Stimulated activated CD4-positive, alpha-beta T cell treated with anti-CD3 and anti-CD28 coated beads, TNF-alpha, amount 100 ng/mL, for 1 hour (primary cell): ENCODE results near the gene TMEFF2.

Experiments
- DNase-seq, 3 donors: peaks; one replicate each; pipeline ENCODE4 v3.0.0-alpha.2; 2020; ENCODE audit warnings: low read depth in 3 of 3, low spot score in 1 of 3

Gene TMEFF2

DNA sequence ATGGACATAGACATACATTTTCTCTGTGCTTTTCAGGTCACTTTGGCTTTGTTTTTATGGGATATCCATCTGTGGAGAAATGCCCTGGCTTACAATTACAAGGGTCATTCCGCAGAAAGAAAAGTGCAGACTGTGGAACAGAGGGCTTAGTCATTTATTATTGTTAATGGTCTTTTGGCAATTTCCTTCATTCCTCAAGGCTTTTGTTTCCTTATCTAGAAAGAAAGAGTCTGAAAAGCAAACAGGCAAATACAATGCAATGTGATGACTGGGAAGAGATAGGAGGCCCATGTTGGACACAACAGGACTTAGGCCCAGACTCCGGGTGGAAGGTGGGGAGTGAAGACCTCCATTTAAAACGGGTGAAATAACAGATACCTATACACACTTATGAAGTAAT, 218.3 kb downstream of the TMEFF2 start:
- no peak for DNase-seq

DNA sequence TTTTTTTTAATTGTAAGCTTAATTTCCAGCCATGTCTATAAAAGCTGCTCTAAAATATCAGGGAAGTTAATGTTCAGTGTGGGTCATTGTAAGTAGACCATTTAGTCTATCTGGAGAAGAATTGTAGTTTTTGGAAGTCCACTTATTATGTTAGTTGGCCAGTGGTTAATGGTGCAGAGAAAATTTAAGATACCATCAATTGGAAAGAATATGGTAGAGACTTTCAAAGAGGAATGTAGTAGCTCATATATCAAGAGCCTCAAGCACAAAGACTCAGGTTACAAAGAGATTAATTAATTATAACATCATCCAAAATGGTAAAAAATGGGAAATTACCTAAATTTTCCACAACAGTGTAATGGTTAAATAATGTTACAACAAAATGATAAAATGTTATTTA, 220.1 kb downstream of the TMEFF2 start:
- DNase-seq, result no peak

DNA sequence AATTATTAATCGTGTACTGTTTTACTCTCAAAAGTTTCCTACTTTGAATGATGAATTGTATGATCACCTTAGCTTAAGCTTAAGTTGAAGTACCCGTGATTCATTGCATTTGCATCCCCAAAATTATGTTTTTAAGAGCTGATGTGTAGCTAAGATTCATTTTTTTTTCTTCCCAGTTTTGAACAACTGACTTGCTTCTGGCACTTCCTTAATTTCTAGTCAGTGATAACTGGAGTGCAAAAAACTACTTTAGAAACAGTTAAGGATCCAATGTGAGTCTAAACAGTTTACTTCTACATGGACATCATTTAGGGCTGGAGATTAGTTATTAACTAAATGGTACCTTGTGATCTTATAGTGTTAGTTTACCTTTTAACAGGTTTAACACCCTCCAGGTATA, 223.9 kb downstream of the TMEFF2 start:
- DNase-seq, result no peak

DNA sequence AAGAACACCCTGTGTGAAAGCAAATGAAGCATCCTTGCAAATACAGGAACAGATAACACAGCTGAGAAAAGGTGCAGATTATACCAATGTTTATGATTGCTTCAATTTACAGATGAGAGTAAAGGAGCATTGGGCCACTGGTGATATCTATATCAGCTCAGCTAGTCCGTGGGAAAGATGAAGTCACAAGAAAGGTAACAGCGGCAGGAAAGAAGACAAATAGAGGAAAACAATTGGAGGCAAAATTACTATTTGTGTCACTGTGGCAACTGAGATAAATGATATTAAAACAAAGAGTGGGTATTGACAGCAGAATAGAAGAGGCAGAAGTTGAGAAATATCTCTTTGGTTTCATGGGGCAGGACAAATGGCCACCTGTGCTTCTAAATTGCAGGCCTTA, 226.6 kb downstream of the TMEFF2 start:
- no peak for DNase-seq

DNA sequence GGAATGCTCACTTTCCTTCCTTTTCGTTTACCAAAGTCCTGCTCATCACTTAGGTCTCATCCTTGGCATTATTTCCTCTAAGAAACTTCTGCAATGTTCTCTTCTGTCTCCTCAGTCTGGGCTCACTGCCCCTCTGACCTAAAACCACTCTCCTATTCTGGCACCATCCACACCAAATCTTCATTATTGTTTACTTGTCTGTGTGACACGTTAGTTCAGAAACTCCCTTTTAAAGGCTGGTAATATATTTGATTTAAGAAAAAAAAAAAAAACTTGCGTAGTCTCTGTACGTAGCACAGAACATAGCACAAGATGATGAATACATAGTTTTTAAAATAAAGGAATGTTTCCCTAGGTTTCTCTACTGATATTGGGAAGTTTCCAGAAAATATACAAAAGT, 229.0 kb downstream of the TMEFF2 start:
- no peak for DNase-seq

DNA sequence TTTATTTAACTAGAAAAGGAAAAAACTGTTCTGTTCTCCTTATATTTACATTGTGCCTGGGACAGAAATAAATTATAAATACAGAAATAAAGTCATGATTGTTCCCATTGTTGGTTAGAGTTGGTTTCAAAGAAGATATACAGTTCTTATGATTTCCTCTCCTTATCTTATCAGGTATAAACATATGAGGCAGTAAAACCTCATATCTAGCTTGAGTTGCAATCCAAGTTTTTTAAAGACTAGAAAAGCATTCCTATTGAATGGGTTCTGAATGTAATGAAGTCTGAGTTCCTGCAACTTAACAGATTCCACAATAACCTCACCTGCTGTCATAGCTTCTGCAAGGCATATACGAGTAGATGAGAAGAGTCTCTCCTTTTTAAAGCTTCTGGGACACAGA, 233.2 kb downstream of the TMEFF2 start:
- DNase-seq, result no peak

DNA sequence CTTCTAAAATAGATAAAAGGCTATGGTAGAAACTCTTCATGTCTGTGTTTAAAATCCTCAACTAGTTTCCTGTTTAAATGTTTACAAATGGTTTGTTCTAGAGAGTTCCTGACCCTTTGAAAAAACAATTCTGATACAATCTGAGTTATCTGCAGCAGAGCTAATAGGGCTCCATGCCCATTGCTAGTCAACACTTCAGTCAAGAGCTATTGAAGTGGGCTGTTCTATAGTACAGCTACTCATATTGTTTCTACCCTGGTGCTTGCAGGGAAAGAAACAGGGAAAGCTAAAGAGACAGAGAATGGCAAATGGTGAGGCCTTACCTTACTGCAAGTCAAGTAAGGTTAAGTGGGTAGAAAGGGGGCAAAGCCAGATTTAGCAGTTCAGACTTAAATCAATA, 235.5 kb downstream of the TMEFF2 start:
- no peak for DNase-seq

DNA sequence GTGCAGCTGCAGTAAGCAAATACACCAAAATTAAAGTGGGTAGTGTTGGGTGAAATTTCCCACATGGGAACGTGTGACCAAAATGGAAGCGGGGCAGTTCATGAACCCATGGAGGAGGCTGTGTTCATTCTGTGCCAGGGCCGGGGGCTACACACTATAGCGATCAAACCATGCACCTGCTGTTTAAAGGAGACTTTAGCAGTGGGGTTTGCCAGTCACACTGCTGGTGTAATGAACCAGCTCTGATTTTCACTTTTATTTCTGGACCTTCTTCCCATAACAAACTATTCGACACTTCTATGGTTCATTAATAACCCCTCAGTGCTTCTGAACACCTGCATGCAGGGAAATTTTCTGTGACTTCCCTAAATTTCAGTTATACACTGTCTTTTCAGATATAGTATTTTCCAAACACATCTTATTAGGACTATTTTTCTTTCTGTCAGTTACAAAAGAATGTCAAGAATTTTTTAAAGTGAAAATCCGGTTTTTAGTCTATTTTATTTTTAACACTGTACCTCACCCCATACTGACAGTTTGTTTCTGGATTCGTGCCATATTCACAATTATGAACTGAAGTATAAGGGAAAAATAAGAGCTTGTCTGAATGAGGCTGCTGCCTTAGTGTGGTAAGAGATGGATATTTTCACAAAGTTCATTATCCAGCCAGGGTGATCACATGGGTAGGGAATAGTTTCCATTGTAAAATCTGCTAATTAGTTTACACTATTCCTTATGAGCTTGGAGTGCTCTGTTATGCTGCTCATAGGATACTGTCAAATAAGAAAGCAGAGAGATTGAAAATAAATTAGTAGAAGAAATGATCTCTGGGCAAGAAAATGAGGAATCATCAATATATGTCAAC, 236.5 kb downstream of the TMEFF2 start:
- DNase-seq, result no peak

DNA sequence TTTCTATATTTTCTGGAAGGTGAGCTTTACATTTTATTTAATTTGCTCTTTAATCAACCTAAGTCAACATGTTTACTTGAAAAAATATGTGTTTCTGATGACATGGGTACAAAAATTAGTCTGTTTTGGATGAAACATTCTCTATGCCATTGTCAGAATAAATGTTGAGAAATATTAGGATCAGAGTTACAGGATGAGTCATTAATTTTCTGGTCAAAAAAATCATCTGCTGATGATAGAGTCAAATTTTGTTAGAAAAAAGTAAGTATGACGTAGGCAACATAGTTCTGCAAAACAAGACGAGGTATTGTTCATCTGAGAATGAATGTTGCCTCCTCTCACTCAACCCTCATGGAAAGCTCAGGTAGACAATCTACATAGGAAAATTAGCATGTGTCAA, 240.3 kb downstream of the TMEFF2 start:
- DNase-seq, result no peak

DNA sequence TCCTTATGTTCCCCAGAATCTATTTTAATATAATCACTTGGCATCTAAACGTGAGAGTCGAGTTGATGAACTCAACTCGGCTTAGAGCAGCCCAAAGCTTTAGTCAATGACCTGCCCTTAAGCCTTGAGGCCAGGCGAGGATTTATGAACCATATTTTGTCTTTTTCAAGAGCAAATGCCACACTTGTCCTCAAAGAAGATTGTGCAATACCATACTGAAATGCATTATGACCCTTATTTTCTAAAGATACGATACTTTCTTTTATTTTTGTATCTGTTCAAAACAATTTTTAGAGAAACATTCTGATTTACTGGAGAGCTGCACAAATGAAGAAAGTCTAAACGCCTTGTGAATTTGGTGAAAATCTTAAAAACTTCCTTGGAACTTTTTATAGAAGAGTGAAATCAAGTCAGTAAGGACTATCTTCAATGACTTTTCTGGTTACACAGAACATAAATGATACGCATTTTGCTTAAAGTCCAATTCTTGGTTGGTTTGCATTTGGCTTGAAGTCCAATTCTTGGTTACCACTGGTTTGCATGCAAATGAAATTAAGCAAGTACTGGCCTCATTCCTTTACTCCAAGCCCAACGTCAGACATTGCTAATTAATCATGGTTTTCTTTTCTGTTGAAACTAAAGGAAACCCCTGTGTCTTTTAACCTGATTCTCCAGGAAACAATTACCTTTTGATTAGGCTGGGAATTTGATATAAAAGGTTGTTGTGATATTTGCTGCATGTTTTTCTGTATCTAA, 242.0 kb downstream of the TMEFF2 start:
- DNase-seq, result no peak

DNA sequence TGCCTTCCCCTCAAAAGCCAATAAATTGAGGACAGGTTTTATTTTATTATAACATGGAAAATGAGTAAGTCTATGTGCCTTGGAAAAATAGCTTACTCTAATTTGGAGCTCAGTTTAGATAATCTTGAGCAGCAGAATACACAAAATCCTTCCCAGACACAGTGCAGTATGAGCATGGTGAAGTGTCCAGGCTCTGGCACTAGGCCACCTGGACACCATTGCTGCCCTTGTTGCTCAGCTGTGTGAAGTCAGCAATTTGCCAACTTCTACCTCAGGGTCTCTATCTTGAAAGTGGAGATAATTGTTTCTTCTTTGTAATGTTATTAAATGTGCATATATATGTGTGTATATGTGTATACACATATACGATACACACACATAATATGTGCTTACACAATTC, 242.9 kb downstream of the TMEFF2 start:
- no peak for DNase-seq

DNA sequence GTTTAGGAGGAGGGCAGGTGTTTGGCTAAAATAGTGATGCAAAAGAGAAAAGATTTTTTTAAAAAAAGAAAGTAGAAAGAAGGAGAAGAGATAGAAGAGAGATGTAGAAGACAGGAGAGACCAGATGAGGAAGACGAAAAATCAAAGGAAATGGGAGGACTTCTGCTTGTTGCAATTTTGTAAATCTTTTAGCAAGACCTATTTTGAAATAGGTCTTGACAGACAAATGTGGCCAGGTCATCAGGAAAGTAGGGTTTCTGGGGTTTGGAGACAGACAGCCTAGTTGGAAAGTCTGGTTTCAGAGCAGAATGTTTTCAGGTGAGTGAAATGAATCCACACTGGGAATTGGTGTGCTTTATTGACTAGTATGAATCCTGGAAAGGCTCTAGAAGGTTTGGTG, 243.4 kb downstream of the TMEFF2 start:
- no peak for DNase-seq

DNA sequence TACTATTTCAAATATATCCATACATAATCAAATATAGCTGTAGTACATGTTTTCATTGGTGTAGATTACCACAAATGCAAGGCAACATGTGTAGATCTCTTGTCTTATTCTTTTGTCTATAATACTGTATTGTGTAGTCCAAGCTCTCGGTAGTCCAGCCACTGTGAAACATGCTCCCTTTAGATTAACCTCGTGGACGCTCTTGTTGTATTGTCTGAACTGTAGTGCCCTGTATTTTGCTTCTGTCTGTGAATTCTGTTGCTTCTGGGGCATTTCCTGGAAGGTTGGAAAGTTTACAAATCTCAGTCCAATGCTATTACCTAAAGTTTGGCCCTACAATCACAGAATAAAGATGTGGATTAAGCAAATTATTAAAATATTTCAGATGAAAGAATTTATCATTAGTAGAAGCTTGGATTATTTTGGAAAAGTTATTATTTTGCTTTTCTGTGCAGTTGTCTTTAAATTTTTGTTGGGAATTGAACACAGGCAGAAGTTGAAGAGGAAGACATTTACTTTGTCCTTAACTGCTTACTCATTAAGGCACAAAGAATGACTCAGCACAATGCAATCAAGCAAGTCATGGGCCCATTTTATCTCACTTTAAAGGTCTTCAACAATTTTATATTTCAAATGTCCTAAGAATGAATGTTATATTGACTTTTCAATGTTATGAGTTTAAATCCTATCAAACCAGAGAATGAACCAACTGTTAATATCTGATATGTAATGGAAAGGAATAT, 244.4 kb downstream of the TMEFF2 start:
- DNase-seq, result no peak

DNA sequence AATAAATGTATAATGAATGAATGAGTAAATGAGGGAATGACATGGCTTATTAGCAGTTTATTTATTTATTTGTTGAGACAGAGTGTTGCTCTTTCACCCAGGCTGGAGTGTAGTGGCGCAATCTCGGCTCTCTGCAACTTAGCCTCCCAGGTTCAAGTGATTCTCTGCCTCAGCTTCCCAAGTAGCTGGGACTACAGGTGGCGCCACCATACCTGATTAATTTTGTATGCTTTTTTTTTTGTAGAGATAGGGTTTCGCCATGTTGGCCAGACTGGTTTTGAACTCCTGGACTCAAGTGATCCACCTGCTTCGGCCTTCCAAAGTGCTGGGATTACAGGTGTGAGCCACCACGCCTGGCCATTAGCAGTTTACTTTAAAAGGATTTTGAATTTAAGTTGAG, 247.5 kb downstream of the TMEFF2 start:
- no peak for DNase-seq

DNA sequence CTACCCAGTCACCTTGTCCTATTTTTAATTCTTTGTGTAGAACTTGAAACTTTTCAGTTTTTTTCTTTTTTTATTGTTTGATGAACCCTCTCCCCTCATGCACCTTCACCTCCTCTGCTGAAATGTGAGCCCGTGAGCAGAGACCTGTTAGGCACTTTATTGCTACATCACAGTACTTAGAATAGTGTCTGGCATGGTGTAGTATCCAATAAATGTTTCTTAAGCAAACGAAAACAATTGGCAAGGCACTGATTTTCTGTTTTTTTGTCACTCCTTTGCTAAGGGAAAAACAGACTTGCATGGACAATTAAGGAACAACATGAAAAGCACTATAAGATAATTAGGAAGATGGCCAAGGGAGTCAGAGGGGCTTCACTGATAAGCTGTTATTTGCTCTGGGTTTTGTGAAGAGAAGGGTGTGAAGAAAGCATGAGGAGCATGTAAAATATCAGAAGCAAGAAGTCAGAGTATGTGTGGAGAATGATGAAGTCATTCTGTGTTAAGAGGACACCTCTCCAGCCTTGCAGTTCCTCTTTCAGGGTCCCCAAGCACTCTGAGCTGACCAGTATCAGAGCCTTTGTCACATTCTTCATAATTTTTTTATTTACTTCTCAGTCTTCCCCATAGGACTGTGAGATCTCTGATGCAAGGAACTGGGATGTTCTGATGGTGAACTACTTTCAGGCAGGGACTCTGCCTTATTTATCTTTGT, 248.1 kb downstream of the TMEFF2 start:
- DNase-seq, result no peak

DNA sequence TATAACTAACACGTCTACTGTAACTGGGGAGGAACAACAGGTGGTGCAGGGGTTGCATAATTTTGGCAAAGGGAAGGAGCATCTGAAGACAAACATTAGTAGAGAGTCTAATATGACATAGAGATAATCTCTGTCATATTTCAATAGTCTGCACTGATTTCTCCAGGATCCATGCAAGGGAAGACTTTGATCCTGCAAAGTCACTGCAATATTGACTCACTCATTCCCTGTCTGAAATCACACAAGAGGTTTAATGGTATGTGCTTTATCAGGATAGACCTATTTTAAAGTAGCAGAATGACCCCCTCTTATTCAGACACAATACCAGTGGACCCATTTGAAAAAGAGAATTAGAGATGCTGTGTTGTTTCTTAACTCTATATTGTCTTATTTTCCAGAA, 249.1 kb downstream of the TMEFF2 start:
- no peak for DNase-seq

DNA sequence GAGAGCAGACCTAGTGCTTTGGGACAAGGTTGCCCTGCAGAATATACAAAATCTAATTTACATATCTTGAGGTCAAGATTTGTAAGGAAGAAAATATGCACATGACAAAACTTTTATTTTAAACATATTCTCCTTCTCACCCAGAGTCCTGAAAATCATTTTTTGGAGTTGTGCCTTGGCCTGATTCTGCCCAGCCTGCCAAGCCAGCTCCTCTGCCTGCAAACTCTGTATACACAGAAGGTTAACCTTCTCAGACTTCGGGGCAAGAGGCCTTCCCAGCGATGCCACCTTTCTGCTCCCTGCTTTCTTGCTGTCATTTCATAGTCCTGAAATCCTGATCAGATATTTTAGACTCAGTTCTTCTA, 252.0 kb downstream of the TMEFF2 start:
- DNase-seq, result no peak

DNA sequence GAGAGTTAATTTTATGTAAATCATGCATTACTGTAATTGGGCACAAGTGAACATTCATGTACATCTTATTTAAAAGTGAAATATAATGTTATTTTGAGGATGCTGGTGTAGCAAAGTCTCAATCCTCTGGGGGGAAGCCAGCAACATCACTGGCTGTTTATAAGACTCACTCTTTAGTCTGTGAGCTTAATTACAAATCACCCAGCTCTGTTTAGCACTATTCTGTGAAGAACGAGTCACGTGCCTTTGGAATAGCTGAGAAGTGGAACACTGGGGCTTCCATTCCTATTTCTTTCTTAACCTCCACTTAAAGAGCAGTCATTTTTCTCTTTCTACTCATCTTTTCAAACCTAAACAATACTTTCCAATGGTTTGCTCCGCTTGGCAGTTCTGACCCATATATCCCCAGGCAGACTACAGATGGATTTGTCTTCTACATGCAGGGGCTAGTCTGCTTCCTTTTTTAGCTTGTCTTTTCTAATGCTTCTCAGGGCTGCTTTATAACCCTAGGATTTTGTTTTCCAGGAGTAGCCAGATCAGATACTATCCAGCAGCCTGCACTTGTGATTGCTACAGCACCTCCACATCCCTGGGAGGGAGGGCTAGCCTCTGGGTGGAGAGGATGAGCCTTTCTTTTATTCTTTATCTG, 252.5 kb downstream of the TMEFF2 start:
- no peak for DNase-seq

DNA sequence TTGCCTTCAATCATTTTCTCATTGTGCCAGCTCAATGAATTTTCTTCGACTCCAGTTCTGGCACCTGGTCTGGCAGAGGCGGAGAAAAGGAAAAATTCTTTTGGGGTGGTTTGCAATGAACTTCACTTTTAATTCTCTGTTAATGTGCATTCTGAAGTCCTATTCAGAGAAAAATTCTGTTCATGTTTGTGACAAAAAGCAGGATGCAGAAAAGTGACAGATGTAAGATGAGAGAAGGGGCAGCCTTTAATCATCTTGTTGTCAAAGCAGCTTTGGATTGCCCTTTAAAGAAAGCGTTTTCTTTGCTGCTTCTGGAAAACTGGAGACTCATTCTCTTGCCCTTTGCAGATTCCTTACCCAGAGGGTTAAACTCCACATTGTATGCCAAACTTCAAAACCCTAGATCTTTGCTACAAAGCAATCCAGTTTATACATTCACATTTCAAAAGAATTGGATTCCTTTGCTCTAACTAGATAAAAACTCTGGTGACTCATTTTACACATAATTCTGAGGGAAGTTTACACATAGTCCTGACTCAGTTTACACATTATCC, 253.3 kb downstream of the TMEFF2 start:
- no peak for DNase-seq

DNA sequence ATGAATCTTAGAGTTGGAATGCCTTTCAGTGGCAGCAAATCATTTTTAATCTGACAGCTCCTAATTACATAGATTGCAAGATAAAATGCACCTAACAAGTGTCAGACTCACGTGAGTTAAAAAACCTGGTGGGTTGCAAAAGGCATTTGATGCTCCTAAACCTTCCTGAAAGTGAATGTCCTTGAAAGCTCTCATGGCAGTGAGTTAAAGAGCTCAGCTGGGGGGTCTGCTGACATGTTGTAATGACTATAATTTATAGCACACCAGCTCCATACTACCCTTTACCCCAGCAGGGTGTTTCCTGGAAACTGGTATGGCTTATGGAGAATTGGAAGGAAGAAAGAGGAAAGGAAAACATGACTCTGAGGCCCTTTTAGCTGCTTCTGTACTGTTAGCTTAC, 256.0 kb downstream of the TMEFF2 start:
- DNase-seq, result no peak
